T1000 (cell line): ENCODE measurements around the gene MRPS34.
A peak's percentile ranks its signal among the peaks of the same experiment; 100 is the strongest.

Experiments used
- DNase-seq: peaks from one replicate; lab custom pipeline; 2025; ENCODE audit warnings: mixed read lengths; lab: John Stamatoyannopoulos, UW

The MRPS34 gene

DNA sequence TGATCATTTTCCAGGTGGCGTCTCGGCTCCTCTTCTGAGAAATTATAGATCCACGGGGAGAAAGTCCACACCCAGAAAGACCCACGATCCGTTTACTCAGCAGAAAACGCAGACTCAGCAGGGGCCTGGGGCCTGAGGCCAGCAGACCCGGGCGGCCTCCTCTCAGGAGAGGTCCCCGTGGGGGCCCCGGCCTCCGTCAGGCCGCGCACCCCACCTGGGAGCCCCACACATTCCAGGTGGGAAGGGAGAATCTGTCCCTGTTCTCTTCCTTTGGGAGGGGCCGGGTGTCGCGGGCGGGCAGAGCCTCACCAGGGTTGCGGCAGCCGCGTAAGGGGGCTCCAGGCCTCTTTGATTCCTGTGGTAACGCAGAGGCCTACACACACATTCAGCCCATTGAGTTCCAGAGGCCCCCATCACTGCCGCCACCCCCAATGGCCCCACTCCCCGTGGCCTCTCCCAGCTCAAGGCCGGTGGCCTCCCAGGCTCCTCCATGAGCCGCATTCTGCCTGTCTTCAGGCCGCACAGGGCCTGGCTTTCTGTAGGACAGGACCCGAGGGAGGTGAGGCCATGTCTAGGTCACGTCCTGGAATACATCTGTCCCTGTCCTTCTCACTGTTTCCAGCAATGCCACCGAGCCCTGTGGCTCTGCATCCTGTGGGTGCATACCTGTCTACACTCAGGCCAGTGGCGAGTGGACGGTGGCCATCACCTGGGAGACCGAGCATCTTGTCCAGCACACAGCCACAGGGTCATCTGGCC lies 22.2 kb upstream of the MRPS34 start:
- DNase-seq, result no peak

DNA sequence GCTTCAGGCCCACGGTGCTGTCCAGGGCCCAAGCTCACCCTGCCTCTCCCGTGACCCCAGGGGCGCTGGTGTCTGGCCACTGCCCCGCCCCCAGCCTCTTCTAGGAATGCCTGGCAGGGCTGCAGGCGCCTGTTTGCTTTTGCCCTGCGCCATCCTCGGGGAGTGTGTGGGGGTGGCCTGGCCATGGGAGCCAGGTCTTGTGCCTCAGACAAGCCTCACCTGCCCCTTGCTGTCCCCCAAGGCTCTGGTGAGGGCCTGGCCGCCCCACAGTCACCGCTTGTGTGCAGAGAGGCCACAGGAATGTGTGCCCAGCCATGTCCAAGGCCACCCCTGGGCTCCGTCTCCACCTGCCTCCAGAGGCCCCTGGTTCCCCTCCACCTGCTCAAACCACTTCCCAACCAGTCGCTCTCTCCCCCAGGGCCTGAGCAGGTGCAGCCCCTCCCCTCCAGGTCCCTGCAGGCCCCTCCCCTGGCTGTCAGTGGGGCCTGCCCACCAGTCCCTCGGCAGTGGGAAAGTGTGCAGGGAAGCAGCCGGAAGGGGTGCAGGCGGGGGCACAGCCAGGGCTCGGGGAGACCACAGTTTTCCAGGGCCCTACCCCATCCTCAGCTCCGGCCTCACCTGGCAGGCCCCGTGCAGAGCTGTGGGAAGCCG lies 21.4 kb upstream of the MRPS34 start:
- DNase-seq, result no peak

DNA sequence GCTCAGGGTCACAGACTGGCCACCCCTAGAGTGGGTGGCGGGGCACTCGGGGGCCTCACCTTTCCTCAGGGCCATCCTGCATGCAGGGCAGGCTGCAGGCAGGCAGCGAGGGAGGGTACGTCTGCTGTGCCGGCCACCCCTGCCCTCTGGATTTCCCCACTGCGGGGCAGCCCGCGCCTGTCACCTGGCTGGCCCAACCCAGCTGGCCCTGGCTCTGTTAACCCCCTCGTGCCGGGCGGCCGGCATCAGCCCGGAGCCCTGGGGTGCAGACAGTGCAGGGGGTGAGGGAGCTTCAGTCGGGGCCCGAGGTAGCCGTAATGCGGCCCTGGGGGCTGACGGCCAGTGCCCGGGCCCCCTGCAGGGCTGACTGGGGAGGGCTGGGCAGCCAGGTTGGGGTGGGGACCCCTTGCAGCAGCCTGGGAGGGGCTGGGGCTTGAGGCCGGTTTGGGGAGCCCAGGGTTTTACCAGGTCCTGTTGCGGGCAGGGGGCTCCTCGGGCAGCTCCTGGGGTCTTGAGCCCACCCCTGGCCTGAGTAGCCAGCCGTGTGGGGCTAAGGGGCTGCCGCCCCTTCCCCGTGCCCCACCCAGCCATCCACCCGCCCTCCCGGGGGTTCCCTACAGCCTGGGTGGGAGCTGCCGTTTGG lies 20.8 kb upstream of the MRPS34 start, which contains the start of gene IGFALS:
Gene IGFALS (minus strand): TSS at position 128 of the 643 bp plus-strand sequence. CDS start 53 bp downstream, at position 75.
- no peak for DNase-seq

DNA sequence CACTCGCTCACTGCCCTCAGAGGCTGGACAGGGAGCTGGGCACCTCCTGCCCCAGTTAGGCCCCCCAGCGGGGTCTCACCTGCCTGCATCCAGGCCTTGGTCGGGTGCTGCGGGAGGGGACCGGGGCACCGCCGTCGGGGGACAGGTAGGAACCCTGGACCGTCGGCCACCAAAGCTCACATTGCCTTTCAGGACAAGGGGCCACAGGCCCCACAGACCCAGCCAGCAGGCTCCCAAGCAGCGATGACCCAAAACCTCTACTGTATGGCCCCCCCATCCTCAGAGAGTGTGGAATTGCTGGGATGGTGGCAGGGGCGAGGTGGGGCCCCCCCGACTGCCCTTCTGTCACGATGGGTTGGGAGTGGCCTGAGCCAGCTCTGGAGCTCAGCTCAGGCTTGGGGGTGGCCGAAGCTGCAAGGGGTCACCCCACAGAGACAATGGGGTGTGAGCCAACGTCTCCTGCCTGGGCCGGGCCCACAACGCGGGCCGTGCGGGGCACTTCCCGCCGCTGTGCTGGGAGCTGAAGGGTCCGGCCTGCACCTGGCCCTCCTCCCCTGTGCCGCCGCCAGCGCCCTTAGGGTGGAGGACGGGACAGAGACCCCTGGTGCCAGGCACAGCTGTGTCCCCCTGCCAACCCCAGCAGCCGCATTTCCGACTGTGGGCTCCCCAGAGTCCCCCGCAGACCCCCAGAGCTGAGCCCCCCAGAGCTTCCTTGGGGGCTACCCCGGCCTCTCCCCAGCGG lies 20.1 kb upstream of the MRPS34 start:
- DNase-seq, result no peak

DNA sequence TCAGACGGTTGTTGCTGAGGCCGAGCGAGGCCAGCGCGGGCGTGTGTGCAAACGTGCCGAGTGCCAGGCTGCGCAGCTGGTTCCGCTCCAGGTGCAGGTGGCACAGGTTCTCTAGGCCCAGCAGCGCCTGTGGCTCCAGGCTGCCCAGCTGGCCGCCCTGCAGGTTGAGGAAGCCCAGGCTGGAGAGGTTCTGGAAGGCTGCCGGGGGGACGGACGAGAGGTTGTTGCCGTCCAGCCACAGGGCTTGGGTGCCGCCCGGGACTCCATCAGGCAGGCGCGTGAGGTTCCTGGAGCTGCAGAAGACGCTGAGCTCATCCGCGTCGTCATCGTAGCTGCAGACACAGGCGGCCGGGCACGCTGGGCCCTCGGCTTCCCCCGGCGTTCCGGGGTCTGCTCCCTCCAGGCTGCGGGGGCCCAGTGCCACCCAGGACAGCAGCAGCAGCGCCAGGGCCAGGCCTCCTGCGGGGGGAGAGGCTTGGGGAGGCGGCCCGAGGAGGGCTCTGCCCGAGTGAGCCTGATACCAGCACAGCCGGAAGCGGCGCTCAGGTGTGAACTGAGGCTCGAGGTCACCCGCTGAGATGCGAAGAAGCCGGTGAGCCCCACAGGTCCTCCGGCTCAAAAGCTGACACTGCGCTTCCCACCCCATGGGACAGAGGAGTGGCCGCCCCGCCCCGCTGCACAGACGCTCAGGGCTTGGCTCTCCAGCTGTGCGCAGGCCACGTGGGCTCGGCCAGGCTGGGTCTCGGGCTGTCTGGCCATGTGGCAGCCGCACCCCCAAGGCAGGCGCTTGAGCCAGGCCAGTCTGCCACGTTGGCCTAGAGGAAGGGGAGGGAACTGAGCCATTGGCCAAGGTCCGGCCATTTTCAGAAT lies 19.2 kb upstream of the MRPS34 start:
- no peak for DNase-seq

DNA sequence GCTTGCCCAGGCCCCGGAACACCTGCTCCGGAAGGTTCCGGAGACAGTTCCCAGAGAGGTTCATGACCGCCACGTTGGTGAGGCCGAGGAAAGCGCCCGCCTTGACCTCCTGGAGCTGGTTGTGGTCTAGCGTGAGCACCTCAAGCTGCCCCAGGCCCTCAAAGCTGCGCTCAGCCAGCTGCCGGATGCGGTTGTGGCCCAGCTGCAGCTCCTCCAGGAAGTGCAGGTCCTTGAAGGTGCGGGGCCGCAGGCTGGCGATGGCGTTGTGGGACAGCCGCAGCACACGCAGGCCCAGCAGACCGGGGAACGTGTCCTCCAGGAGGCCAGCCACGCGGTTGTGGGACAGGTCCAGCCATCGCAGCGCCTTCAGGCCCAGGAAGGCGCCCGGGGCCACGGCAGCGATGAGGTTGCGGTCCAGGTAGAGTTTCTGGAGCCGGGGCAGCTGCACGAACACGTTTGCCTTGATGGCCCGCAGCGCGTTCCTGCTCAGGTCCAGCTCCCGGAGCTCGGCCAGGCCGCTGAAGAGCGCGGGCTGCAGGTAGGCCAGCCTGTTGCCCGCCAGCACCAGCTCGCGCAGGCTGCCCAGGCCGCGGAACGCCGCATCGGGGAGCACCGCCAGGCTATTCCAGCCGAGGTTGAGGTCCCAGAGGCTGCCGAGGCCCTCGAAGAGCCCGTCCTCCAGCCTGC lies 18.5 kb upstream of the MRPS34 start:
- DNase-seq, result no peak

DNA sequence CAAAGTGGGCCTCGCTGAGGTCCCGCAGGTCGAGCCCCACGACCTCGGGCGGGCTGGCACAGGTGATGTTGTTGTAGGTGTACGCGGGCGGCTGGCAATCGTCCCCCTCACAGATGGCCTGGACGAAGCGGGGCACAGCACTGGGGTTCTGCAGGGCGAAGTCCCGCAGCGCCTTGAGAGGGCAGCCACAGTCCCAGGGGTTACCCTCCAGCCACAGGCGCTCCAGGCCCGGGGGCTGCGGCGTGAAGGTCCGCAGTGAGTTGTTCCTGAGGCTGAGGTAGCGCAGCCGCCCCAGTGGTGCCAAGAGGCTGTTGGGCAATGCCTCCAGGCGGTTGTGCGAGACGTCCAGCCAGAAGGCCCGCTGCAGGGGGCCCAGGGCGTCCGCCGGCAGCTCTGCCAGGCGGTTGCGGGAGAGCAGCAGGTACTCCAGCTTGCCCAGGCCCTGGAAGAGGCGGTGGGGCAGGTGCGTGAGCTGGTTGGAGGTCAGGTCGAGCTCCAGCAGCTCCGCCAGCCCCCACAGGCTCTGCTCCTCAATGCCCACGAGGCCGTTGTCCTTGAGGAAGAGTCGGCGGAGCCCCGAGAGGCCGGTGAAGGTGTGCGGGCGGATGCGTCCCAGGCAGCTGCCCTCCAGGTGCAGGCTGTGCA lies 17.8 kb upstream of the MRPS34 start:
- no peak for DNase-seq

DNA sequence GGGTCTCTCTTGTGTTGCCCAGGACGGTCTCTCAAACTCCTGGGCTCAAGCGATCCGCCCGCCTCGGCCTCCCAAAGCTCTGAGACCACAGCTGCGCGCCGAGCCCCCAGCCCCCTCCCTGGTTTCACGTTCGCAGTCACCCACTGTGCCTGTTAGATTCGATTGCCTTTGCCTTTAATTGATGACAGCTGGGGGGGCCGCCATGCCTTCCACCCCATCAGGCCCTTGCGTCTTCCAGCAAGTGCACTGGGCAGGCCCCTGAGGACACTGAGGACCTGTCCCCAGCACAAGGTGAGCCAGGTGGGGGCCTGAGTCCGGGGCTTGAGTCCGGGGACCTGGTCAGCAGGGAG lies 17.3 kb upstream of the MRPS34 start:
- DNase-seq, result no peak

DNA sequence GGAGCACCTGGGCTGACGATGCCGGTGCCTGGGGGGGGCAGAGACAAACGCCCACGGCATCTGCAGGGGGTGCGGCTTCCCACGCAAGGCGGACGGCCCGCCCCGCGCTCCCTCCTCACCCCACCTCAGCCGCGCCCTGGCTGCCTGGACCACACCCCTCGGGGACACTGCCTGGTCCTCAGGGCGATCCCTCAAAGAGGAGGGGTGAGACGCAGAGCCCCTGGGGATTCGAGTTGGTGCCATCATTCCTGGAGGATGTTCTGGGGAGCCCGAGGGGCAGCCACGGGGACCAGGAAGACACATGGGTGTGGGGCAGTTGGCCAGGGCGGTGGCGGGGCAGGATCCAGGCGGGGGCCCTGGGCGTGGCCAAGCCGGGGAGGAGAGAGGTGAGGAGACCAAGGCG lies 16.7 kb upstream of the MRPS34 start:
- no peak for DNase-seq

DNA sequence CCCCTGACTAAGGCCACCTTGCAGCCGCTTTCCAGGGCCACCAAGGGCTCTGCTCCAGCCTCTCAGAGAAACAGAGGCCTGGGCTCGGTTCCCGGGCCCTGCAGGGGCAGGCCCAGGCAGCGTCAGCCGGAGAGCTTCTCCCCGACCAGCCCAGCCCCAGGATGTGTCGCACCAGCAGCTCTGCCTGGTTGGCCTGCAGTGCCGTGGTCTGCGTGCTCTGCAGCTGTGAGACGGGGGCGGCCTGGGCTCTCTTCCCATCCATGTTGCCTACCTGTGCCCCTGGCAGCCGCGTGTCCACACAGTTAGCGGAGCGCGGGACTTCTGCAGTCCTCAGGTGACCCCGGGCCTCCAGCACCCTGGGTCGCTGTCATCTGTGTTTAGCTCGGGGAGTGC lies 15.8 kb upstream of the MRPS34 start:
- no peak for DNase-seq

DNA sequence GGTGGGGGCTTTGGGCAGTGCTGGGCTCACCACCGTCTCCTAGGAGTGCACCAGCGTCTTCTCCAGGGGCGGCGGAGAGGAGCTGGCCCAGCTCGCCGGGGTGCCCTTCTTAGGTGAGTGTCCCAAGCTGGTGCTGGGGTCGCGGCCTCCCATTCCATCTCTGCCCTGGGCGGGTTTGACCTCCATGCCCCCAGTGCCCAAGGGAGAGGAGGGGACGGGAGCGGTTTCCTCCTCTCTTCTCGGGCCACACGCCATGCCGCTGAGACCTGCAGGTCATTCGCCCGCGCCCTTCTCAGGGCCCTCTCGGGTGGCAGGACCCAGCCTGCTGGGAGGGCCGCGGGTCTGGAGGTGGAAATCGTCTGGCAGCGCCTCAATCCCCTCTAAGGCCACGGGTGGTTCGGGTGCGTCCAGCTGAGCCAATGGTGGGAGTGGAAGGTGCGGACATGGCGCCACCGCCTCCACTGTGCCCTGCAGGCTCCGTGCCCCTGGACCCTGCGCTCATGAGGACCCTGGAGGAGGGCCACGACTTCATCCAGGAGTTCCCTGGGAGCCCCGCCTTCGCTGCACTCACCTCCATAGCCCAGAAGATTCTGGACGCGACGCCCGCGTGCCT lies 15.3 kb upstream of the MRPS34 start:
- DNase-seq, result no peak

DNA sequence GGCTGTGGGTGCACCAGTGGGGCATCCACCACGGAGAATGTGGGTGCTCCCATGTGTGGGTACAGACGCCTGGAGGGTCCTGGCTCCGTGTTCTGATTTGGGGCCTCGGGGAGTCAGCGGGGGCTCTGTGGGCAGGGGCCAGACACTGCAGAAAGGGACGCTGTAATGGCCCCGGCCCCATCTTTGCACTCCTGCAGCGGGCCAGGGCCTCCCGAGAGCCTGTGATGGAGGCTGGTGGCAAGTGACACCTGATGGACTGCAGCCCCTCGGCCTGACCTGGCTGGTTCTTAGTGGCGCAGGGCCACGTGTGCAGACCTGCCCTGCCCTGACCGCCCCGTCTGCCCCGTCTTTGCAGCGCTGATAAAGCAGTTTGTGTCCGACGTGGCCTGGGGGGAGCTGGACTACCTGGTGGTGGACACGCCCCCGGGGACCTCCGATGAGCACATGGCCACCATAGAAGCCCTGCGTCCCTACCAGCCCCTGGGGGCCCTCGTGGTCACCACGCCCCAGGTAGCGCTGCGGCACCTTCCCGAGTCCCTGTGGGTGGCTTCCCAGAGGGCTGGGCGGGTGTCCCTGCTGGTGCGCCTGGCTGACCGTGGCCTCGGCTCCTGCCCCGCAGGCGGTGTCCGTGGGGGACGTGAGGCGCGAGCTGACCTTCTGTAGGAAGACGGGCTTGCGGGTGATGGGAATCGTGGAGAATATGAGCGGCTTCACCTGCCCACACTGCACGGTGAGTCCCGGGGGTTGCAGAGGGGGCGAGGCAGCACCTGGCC lies 14.6 kb upstream of the MRPS34 start:
- DNase-seq, result no peak

DNA sequence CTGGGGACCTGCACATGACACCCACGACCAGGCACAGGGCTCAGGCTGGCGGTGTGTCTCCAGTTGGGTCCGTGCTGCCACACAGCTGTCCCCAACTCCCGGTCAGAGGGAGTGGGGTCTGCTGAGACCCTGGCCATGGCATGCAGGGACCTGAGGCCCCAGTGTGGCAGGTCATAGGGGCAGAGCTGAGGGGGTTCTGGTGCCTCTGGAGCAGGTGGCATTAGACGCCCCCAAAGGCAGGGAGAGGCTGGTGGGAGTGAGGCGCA lies 14.1 kb upstream of the MRPS34 start:
- DNase-seq, result no peak

DNA sequence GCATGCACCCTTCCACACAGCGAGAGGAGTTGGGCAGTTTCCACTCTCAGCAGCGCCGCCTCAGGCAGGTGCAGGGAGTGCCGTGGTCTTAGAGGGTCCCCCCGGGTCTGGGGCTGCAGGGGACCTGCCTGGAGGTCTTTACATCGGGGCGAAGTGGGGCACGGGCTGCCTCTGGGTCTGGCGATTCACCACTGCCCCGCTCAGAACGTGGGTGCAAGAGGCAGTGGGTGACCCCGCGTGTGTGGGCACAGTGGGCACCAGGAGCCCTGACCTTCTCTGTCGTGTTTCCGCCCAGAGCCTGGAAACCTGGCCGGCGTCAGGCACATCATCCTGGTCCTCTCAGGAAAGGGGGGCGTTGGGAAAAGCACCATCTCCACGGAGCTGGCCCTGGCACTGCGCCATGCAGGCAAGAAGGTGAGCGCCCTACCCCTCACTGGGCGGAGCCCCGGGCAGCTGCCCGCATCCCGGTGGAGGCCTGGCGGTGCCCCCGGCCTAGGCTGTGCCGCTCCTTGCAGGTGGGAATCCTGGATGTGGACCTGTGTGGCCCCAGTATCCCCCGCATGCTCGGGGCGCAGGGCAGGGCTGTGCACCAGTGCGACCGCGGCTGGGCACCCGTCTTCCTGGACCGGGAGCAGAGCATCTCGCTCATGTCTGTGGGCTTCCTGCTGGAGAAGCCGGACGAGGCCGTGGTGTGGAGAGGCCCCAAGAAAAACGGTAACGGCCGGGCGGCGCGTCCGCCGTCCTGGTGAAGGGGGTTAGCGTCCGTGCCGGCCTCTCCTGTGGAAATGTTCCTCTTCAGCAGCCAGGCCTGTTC lies 13.5 kb upstream of the MRPS34 start:
- DNase-seq, result no peak

DNA sequence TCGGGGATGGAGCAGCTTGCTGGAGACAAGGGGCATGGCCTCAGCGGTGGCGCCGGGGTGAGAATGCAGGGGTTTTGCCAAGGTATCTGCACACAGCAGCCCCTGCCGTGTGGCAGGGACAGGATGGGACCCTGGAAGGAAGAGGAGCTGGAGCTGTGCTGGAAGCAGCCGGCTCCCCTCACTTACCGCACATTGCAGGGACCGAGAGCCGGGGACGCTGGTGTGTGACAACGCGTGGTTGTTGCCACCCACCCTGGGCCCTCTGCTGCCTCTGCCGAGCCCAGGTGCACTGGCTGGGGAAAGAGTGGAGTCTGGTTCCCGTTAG lies 12.9 kb upstream of the MRPS34 start:
- no peak for DNase-seq

DNA sequence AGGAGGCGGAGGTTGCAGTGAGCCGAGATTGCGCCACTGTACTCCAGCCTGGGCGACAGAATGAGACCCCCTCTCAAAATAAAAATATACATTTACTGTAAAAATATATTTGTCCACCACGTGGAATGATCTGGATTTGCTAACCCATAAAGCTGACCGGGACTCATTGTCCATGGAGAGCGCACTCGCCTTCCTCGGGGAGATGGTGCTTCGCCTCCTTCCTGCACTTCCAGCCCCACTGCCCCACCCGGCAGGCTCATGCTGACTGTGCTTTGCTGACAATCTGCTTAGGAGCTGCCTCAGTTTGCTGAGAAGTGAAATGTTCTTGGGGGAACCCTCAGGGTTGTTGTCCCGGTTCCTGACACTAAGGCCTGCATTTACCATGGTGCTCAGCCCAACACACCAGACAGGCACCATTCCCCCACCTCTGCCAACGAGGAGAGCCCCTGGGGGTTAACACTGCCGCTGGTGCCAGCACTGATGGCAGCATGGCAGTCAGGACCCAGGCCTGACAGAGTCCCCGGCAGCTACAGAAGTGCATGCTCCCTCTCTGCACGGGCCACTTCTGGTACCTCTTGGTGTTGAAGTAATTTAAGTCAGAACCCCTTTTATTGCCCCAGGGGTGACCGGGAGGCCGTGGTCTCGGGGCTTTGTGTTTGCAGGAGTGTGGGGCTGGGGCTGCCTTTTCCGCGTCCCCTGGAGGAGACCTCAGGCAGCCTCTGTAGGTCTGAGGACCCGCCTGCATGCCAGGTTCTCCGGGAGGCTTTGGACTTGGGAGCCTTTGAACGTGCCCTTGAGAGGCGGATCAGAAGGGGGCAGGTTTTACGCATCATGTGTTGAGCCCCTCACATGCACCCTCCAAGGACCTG lies 12.3 kb upstream of the MRPS34 start:
- no peak for DNase-seq

DNA sequence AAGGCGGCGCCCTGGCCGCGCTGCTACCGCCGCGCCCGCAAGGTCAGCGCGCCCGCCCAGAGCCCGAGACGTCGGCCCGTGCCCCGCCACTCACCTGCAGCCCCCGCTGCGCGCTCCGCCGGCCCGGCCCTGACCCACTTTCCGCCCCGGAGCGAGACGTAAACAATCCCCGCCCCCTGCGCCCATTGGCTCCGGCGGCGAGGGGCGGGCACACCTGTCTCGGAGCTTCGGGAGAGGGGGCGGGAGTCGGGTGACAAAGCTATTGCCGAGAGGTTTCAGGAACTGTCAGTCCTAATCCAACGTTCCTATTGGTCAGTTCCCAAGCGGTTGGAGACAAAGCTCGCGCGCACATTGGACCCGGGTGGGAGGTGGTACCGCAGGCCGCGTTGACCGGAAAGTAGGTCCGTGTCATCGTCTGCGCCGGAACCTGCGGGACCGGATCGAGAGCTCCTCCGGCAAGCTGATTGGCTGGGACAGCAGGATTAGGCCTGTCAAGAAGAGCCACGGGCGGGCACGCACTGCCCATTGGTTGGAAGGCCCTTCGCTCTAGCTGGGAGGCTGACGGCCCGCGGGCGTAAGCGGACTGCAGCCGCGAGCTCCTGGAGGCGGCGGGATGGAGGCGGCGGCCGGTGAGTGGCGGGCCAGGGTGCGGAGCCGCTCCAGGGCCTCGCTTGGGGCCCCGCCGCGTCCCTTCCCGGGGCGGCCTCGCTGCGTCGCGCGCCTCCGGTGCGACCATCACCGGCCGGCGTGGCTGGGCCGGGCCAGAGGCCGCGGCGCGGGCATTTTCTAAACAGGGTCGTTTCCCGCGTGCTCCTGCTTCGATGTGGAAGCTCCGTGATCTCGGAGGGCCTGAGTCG lies 9.7 kb upstream of the MRPS34 start, which contains the start of the genes NUBP2 and SPSB3:
Gene NUBP2 (plus strand): TSS at position 553 of the 857 bp plus-strand sequence. CDS start 61 bp downstream, at position 614.
Gene SPSB3 (minus strand): TSS at position 164 of the 857 bp plus-strand sequence. CDS start 1,088 bp downstream, outside the sequence.
- peak; percentile 100 for DNase-seq
